ENCODE results near the gene C11orf86. TPM values are rescaled to one million over a fixed set of nuclear protein-coding genes. Genes with fewer than 3 reads are reported as not detected.
A peak's percentile ranks its signal among the peaks of the same experiment; 100 is the strongest.
"Not testable (repeated sequence)": the region's sequence is repeated elsewhere in the genome, so short reads cannot be mapped to it uniquely, and the experiment has no call there.

C11orf86 gene
- total and polyA plus RNA-seq, 3 donors from 2014 or later, result 0.25 TPM; not detected in 2

GRCh38 chr11:66956689-66957290 is 18.3 kb upstream of the C11orf86 start:
- no peaks in the 10 kb centered on the region for H3K27me3 ChIP-seq
- peaks cover 8% of the 10 kb centered on the region for H3K4me1 ChIP-seq
- H3K27ac ChIP-seq, result peak overlapping the region in 1 of 2 donors; percentile 60
- H3K9me3 ChIP-seq, result no peaks in the 10 kb centered on the region
- H3K4me3 ChIP-seq, result no peak overlapping the region
- TF ChIP-seq CTCF (IDR thresholded peaks at IDR 0.05), result no peak
- no peak for TF ChIP-seq POLR2A (IDR thresholded peaks at IDR 0.05)
- intact Hi-C loops (cut with DNase I; ENCODE audit: low total_unique reads), result no loop called here
- peak; percentile 25 for DNase-seq
- no peaks in the 10 kb centered on the region for H3K36me3 ChIP-seq (ENCODE audit: low read depth, missing control alignments)
- WGBS, 2 donors, result 43 to 52% methylated on average over 6 to 7 of the region's 7 CpGs

- intact Hi-C loops (cut with DNase I; ENCODE audit: low total_unique reads), result no loop called here
- H3K27ac ChIP-seq, result peak overlapping the region; percentile 48 to 60
- peak overlapping the region; percentile 72 for H3K4me3 ChIP-seq
- H3K9me3 ChIP-seq, result no peaks in the 10 kb centered on the region
- TF ChIP-seq POLR2A (IDR thresholded peaks at IDR 0.05) (no peak), CTCF (IDR thresholded peaks at IDR 0.05) (no peak)
- H3K36me3 ChIP-seq (ENCODE audit: low read depth, missing control alignments), result no peaks in the 10 kb centered on the region
- DNase-seq, result no peak
- peaks cover 8% of the 10 kb centered on the region for H3K4me1 ChIP-seq
- 0% methylated on average over 28 to 31 of the region's 40 CpGs for WGBS, 2 donors
- no peaks in the 10 kb centered on the region for H3K27me3 ChIP-seq
Measured at GRCh38 chr11:66957971-66958231, 17.2 kb upstream of the C11orf86 start.

GRCh38 chr11:66958232-66958955 is 16.7 kb upstream of the C11orf86 start, which contains the start of gene PC:
Gene PC, minus strand, starts transcription at chr11:66958383. Its CDS starts 86,224 bp downstream, at chr11:66872159.
- Histone ChIP-seq H3K27ac (peak within 1 kb of the TSS; percentile 48 to 60), H3K27me3 (no peaks in the 10 kb centered on the region), H3K36me3 (ENCODE audit: low read depth, missing control alignments) (no peaks in the 10 kb centered on the region), H3K4me1 (peaks cover 8% of the 10 kb centered on the region), H3K4me3 (peak within 1 kb of the TSS; percentile 72), H3K9me3 (no peaks in the 10 kb centered on the region)
- intact Hi-C loops (cut with DNase I; ENCODE audit: low total_unique reads), result no loop called here
- TF ChIP-seq POLR2A (IDR thresholded peaks at IDR 0.05), result no peak
- TF ChIP-seq CTCF (IDR thresholded peaks at IDR 0.05), result no peak
- WGBS, 2 donors, result 1% methylated on average over 23 to 74 of the region's 74 CpGs
- peak; percentile 100 for DNase-seq

- Histone ChIP-seq H3K36me3 (ENCODE audit: low read depth, missing control alignments) (no peaks in the 10 kb centered on the region), H3K27ac (no peak overlapping the region), H3K27me3 (no peaks in the 10 kb centered on the region), H3K9me3 (no peaks in the 10 kb centered on the region), H3K4me1 (peaks cover 8% of the 10 kb centered on the region), H3K4me3 (peak overlapping the region in 1 of 2 donors; percentile 72)
- DNase-seq, result no peak
- no peak for TF ChIP-seq CTCF (IDR thresholded peaks at IDR 0.05)
- TF ChIP-seq POLR2A (IDR thresholded peaks at IDR 0.05), result no peak
- WGBS, 2 donors, result 23% methylated on average over 10 of the region's 10 CpGs
- intact Hi-C loops (cut with DNase I; ENCODE audit: low total_unique reads), result no loop called here
Measured at GRCh38 chr11:66958956-66959274, 16.2 kb upstream of the C11orf86 start.

- WGBS, 2 donors, result 86 to 89% methylated on average over 5 of the region's 5 CpGs
- intact Hi-C loops (cut with DNase I; ENCODE audit: low total_unique reads); H3K4me1 ChIP-seq: not testable (repeated sequence)
Measured at GRCh38 chr11:66961691-66962213, 13.4 kb upstream of the C11orf86 start.

More at GRCh38 chr11:66961691-66962213, 13.4 kb upstream of the C11orf86 start:
- not testable (repeated sequence) for H3K9me3 ChIP-seq; H3K4me3 ChIP-seq; DNase-seq; H3K27me3 ChIP-seq; H3K27ac ChIP-seq; H3K36me3 ChIP-seq (ENCODE audit: low read depth, missing control alignments)

Measured in testis (tissue), 3 donors.